ENCODE results near the gene GPS2. TPM values are rescaled to one million over a fixed set of nuclear protein-coding genes. Genes with fewer than 3 reads are reported as not detected.
A peak's percentile ranks its signal among the peaks of the same experiment; 100 is the strongest.

GPS2 gene
- total and polyA plus RNA-seq, 10 of the 15 experiments (the other 5 are each of a cell fraction or from before 2014, with no cell fraction given) = 10.2 to 96.4 (median 42.5) TPM

GRCh38 chr17:7336240-7337175, 21.3 kb upstream of the GPS2 start, which contains the start of gene ACAP1 (continued):
- TF ChIP-seq HSF1 (IDR thresholded peaks at IDR 0.05; ENCODE audit: low read depth, low read length) (no peak), DPF2 (IDR thresholded peaks at IDR 0.05) (peak; percentile 27), TBL1XR1 (IDR thresholded peaks at IDR 0.05; ENCODE audit: low read depth, low read length) (no peak), MEF2A (IDR thresholded peaks at IDR 0.05; ENCODE audit: insufficient read depth, low read depth, low read length) (0 out of 2 replicates have a peak, but pooled peaks have one; percentile 8), PAX8 (IDR thresholded peaks at IDR 0.05) (no peak), KLF5 (IDR thresholded peaks at IDR 0.05; ENCODE audit: partially characterized antibody) (no peak), NFYA (IDR thresholded peaks at IDR 0.05; ENCODE audit: borderline replicate concordance, low read depth, low read length) (no peak), POLR2A (IDR thresholded peaks at IDR 0.05; ENCODE audit: low read depth, low read length) (peak; percentile 45), CEBPZ (IDR thresholded peaks at IDR 0.05; ENCODE audit: low read depth, low read length) (no peak), EZH2 (IDR thresholded peaks at IDR 0.05; ENCODE audit: borderline replicate concordance, control insufficient read depth, low read depth, low read length) (no peak), ZBED1 (IDR thresholded peaks at IDR 0.05; ENCODE audit: borderline replicate concordance) (no peak), PAX5 (IDR thresholded peaks at IDR 0.05; ENCODE audit: borderline replicate concordance, low read depth, low read length) (no peak), BACH1 (IDR thresholded peaks at IDR 0.05; ENCODE audit: borderline replicate concordance) (no peak), LARP7 (IDR thresholded peaks at IDR 0.05) (peak; percentile 22; the same call in 1 of the 2 replicates), ZNF687 (IDR thresholded peaks at IDR 0.05) (peak; percentile 73), PBX3 (IDR thresholded peaks at IDR 0.05; ENCODE audit: insufficient replicate concordance, low read depth, low read length) (no peak), FOS (IDR thresholded peaks at IDR 0.05; ENCODE audit: borderline replicate concordance, extremely low read depth, insufficient read length) (no peak), SPI1 (IDR thresholded peaks at IDR 0.05; ENCODE audit: borderline replicate concordance, insufficient read depth, low read depth, low read length) (no peak)

All from GM12878 (cell line).